Measurements from ENCODE around the gene HRG.
A peak's percentile ranks its signal among the peaks of the same experiment; 100 is the strongest.

HRG gene

GRCh38 chr3:186665625-186666188, at the start of gene HRG:
TSS of gene HRG (plus strand) at chr3:186666014. CDS start at chr3:186666032, 18 bp downstream.
- Mint-ChIP-seq H3K27me3 (peaks cover 1% of the 10 kb centered on the region), H3K36me3 (no peaks in the 10 kb centered on the region), H3K27ac (no peak within 1 kb of the TSS), H3K4me3 (no peak within 1 kb of the TSS), H3K9me3 (no peaks in the 10 kb centered on the region), H3K4me1 (peaks cover 17% of the 10 kb centered on the region)

GRCh38 chr3:186616299-186616617, 49.6 kb upstream of the HRG start:
- Mint-ChIP-seq H3K36me3 (no peaks in the 10 kb centered on the region), H3K27ac (no peak overlapping the region), H3K27me3 (peaks cover 12% of the 10 kb centered on the region), H3K4me3 (no peak overlapping the region), H3K9me3 (no peaks in the 10 kb centered on the region), H3K4me1 (peaks cover 28% of the 10 kb centered on the region)

GRCh38 chr3:186617036-186617946, 48.5 kb upstream of the HRG start:
- peaks cover 12% of the 10 kb centered on the region for H3K27me3 Mint-ChIP-seq
- H3K9me3 Mint-ChIP-seq, result no peaks in the 10 kb centered on the region
- H3K27ac Mint-ChIP-seq, result peak overlapping the region; percentile 69

GRCh38 chr3:186618318-186618938, 47.4 kb upstream of the HRG start:
- peaks cover 12% of the 10 kb centered on the region for H3K27me3 Mint-ChIP-seq
- H3K4me3 Mint-ChIP-seq, result no peak overlapping the region
- peaks cover 28% of the 10 kb centered on the region for H3K4me1 Mint-ChIP-seq
- H3K27ac Mint-ChIP-seq, result no peak overlapping the region
- no peaks in the 10 kb centered on the region for H3K36me3 Mint-ChIP-seq
- no peaks in the 10 kb centered on the region for H3K9me3 Mint-ChIP-seq

More at GRCh38 chr3:186617036-186617946, 48.5 kb upstream of the HRG start:
- Mint-ChIP-seq H3K4me3 (peak overlapping the region; percentile 68), H3K36me3 (no peaks in the 10 kb centered on the region), H3K4me1 (peaks cover 28% of the 10 kb centered on the region)

GRCh38 chr3:186619787-186620212, 46.0 kb upstream of the HRG start:
- Mint-ChIP-seq H3K36me3 (no peaks in the 10 kb centered on the region), H3K9me3 (no peaks in the 10 kb centered on the region), H3K4me3 (no peak overlapping the region), H3K27me3 (peaks cover 11% of the 10 kb centered on the region), H3K27ac (no peak overlapping the region), H3K4me1 (peaks cover 23% of the 10 kb centered on the region)

GRCh38 chr3:186620213-186621092, 45.4 kb upstream of the HRG start:
- no peaks in the 10 kb centered on the region for H3K36me3 Mint-ChIP-seq
- H3K4me1 Mint-ChIP-seq, result peaks cover 20% of the 10 kb centered on the region
- peaks cover 9% of the 10 kb centered on the region for H3K27me3 Mint-ChIP-seq
- no peak overlapping the region for H3K27ac Mint-ChIP-seq
- no peak overlapping the region for H3K4me3 Mint-ChIP-seq
- no peaks in the 10 kb centered on the region for H3K9me3 Mint-ChIP-seq

GRCh38 chr3:186621894-186622650, 43.7 kb upstream of the HRG start:
- Mint-ChIP-seq H3K36me3 (no peaks in the 10 kb centered on the region), H3K27me3 (peaks cover 9% of the 10 kb centered on the region), H3K4me3 (no peak overlapping the region), H3K9me3 (no peaks in the 10 kb centered on the region), H3K27ac (no peak overlapping the region), H3K4me1 (peaks cover 11% of the 10 kb centered on the region)

GRCh38 chr3:186622651-186623310, 43.0 kb upstream of the HRG start:
- H3K36me3 Mint-ChIP-seq, result no peaks in the 10 kb centered on the region
- H3K27ac Mint-ChIP-seq, result no peak overlapping the region
- peaks cover 4% of the 10 kb centered on the region for H3K4me1 Mint-ChIP-seq
- no peak overlapping the region for H3K4me3 Mint-ChIP-seq
- H3K9me3 Mint-ChIP-seq, result no peaks in the 10 kb centered on the region
- H3K27me3 Mint-ChIP-seq, result peaks cover 8% of the 10 kb centered on the region

GRCh38 chr3:186624598-186624997, 41.2 kb upstream of the HRG start:
- Mint-ChIP-seq H3K4me1 (no peaks in the 10 kb centered on the region), H3K4me3 (no peak overlapping the region)

GRCh38 chr3:186625600-186626042, 40.2 kb upstream of the HRG start:
- Mint-ChIP-seq H3K4me1 (no peaks in the 10 kb centered on the region), H3K27me3 (peaks cover 2% of the 10 kb centered on the region), H3K9me3 (no peaks in the 10 kb centered on the region), H3K4me3 (no peak overlapping the region), H3K36me3 (no peaks in the 10 kb centered on the region), H3K27ac (no peak overlapping the region)

More at GRCh38 chr3:186624598-186624997, 41.2 kb upstream of the HRG start:
- H3K27me3 Mint-ChIP-seq, result no peaks in the 10 kb centered on the region
- H3K36me3 Mint-ChIP-seq, result no peaks in the 10 kb centered on the region
- H3K9me3 Mint-ChIP-seq, result no peaks in the 10 kb centered on the region
- H3K27ac Mint-ChIP-seq, result no peak overlapping the region

- no peak overlapping the region for H3K4me3 Mint-ChIP-seq
- no peaks in the 10 kb centered on the region for H3K4me1 Mint-ChIP-seq
- peaks cover 2% of the 10 kb centered on the region for H3K27me3 Mint-ChIP-seq
- H3K27ac Mint-ChIP-seq, result no peak overlapping the region
- no peaks in the 10 kb centered on the region for H3K36me3 Mint-ChIP-seq
- H3K9me3 Mint-ChIP-seq, result no peaks in the 10 kb centered on the region
Measured at GRCh38 chr3:186626254-186626847, 39.5 kb upstream of the HRG start.

GRCh38 chr3:186627852-186628414, 37.9 kb upstream of the HRG start:
- Mint-ChIP-seq H3K4me3 (no peak overlapping the region), H3K9me3 (no peaks in the 10 kb centered on the region), H3K4me1 (no peaks in the 10 kb centered on the region), H3K27ac (no peak overlapping the region), H3K27me3 (peaks cover 2% of the 10 kb centered on the region), H3K36me3 (no peaks in the 10 kb centered on the region)

- Mint-ChIP-seq H3K4me3 (no peak overlapping the region), H3K27ac (no peak overlapping the region), H3K4me1 (no peaks in the 10 kb centered on the region), H3K36me3 (no peaks in the 10 kb centered on the region), H3K9me3 (no peaks in the 10 kb centered on the region), H3K27me3 (peaks cover 2% of the 10 kb centered on the region)
Measured at GRCh38 chr3:186628756-186629155, 37.1 kb upstream of the HRG start.
